HG03575 (cell line): ENCODE results near the gene JCHAIN.

Experiments
- ATAC-seq: cut with Tn5 transposase; IDR thresholded peaks from one replicate; pipeline ENCODE4 v1.9.1; 2021; ENCODE audit not compliant: unreplicated experiment, insufficient number of reproducible peaks, low FRiP score; ENCODE audit errors: extremely low read depth

Gene JCHAIN

GRCh38 chr4:70607334-70607853 is 58.9 kb downstream of the JCHAIN start:
- no peak for ATAC-seq

GRCh38 chr4:70606459-70606858 is 59.8 kb downstream of the JCHAIN start:
- ATAC-seq = no peak
